HG03064 (cell line): ENCODE results near the gene AOC2.
"Not testable (repeated sequence)": the region's sequence is repeated elsewhere in the genome, so short reads cannot be mapped to it uniquely, and the experiment has no call there.

ENCODE experiments used
- ATAC-seq: cut with Tn5 transposase; IDR thresholded peaks from one replicate; pipeline ENCODE4 v1.9.1; 2021; ENCODE audit warnings: low read depth; ENCODE audit not compliant: unreplicated experiment

Gene AOC2

GRCh38 chr17:42853597-42853967, 9.2 kb downstream of the AOC2 start:
- no peak for ATAC-seq

GRCh38 chr17:42853968-42854790, 9.8 kb downstream of the AOC2 start:
- no peak for ATAC-seq

- ATAC-seq: no peak
These were observed 10.7 kb downstream of the AOC2 start for GRCh38 chr17:42855048-42855596.

DNA sequence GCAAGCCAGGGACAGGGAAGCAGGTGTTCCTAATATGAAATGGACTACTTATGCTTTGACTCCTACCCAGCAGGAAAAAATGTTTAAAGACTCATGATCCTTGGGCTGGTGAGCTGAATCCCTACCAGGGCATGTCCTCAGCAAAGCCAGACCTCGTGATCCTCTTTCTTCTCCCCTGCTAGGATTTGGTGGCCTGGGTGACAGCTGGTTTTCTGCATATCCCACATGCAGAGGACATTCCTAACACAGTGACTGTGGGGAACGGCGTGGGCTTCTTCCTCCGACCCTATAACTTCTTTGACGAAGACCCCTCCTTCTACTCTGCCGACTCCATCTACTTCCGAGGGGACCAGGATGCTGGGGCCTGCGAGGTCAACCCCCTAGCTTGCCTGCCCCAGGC, 11.7 kb downstream of the AOC2 start:
- not testable (repeated sequence) for ATAC-seq

GRCh38 chr17:42856516-42856915, 12.1 kb downstream of the AOC2 start:
- ATAC-seq: not testable (repeated sequence)

- ATAC-seq: no peak
These were observed 13.0 kb downstream of the AOC2 start for GRCh38 chr17:42857389-42857788.

DNA sequence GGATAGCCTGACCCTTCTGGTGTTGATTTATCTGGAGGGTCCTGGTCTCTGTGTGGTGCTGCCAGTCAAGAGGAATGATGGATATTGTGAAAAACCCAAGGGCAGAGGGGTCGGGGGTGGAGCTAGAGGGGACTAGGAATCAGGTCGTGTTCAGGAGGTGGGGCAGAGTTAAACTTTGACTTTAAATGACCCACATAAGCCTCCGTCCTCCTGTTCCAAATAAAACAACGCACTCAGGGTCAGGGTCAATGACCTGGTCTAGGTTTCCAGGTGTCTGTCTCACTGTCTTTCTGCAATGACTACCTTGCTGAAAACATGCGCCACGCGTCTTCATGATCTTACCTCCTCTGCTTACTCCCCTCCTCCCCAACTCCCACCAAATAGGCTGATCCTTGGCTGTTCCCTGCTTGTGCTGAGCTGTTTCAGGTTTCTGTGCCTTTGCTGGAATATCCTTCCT, 21.3 kb downstream of the AOC2 start:
- ATAC-seq: no peak

DNA sequence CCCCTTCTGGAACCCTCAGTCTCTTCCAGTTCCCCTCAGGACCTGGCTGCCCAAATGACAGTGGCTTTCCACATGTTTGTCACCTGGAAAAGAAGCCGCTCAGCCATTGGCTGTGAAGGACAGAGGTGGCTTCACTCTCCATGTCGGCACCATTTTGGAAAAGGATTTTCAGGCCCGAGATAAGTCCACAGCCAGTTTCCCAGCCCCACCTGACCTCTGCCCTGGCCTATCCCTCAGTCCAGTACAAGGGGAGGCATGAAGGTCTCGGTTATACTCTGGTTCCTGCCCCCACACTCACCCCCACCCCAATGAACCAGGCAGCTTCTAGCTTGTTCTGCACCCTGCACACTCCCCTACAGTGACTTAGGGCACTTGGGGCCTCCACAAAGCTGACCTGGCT, 21.8 kb downstream of the AOC2 start:
- ATAC-seq: no peak

DNA sequence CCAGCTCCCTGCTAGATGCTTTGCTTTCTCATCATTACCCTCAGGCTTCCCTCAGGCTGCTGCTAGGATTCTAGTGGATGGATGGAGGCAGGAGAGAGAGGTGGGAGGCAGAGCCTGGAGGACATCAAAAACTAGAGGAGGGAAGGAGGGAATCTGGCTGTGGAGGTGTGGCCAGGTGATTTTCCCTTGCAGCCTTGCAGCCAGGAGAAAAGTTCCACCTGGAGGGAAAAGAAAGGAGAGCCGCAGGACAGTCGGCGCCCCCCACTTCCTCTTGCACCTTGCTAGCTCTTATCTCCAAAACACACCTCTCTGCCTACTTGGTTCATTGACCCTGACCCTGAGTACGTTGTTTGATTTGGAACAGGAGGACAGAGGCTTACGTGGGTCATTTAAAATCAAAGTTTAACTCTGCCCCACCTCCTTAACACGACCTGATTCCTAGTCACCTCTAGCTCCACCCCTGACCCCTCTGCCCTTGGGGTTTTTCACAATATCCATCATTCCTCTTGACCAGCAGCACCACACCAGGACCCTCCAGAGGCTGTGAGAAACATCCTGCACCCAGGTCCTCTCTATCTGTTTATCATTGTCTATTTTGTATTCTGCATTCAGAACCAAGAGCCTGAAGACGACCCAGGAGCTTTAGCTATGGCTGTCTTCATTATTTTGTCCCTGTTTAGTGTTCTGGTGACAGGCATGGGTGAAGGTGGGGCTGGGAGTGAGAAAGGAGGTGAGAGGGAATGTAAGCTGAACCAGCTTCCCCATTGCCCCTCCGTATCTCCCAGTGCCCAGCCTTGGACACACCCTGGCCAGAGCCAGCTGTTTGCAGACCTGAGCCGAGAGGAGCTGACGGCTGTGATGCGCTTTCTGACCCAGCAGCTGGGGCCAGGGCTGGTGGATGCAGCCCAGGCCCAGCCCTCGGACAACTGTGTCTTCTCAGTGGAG, 22.5 kb downstream of the AOC2 start:
- ATAC-seq: no peak

DNA sequence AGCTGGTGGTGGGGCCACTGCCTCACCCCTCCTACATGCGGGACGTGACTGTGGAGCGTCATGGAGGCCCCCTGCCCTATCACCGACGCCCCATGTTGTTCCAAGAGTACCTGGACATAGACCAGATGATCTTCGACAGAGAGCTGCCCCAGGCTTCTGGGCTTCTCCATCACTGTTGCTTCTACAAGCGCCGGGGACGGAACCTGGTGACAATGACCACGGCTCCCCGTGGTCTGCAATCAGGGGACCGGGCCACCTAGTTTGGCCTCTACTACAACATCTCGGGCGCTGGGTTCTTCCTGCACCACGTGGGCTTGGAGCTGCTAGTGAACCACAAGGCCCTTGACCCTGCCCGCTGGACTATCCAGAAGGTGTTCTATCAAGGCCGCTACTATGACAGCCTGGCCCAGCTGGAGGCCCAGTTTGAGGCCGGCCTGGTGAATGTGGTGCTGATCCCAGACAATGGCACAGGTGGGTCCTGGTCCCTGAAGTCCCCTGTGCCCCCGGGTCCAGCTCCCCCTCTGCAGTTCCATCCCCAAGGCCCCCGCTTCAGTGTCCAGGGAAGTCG, 23.4 kb downstream of the AOC2 start:
- not testable (repeated sequence) for ATAC-seq

DNA sequence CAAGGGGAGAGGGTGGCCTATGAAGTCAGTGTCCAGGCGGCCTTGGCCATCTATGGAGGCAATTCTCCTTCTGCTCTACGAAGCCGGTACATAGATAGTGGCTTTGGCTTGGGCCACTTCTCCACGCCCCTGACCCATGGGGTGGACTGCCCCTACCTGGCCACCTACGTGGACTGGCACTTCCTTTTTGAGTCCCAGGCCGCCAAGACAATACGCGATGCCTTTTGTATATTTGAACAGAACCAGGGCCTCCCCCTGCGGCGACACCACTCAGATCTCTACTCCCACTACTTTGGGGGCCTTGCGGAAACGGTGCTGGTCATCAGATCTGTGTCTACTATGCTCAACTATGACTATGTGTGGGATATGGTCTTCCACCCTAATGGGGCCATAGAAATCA, 24.0 kb downstream of the AOC2 start:
- ATAC-seq: no peak

DNA sequence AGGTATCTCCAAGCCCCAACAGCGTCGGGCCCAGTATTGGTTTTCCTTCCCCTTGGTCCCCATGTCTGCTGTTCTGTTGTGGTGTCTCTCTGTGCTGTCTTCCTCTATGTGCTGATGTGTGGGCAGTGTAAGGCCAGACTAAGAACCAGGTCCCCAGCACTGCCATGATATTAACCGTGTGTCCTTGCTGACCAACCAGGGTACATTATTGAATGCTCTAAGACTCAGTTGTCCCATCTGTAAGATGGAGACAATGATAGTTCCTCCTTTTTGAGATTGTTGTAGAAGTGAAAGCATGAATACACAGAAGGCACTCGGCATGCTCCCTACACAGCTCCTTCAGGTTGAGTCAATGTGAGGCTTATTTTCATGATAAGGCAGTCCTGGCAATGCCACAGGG, 27.3 kb downstream of the AOC2 start:
- no peak for ATAC-seq

DNA sequence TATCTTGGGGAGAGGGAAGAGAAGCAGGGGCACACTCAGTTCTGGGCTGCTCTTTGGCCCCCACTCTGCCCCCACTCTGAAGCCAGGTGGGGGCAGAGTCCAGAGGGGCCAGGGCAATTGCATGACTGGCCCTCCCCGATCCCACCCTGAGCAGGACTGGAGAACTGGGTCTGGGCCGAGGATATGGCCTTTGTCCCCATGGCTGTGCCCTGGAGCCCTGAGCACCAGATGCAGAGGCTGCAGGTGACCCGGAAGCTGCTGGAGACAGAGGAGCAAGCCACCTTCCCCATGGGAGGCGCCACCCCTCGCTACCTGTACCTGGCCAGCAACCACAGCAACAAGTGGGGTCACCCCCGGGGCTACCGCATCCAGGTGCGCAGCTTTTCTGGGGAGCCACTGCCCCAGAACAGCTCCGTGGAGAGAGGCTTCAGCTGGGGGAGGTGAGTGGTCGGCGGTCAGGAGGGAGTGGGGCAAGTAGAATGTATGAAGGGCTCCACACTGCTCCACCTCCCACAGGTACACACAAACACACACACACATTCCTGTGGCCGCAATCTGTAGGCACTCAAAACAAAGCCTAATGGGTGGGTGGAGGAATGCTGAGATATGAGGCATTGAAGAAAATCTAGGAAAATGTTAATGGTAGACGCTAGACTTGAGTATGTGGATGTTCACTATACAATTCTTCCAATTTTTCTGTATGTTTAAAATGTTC, 28.0 kb downstream of the AOC2 start:
- no peak for ATAC-seq

GRCh38 chr17:42873315-42873714, 28.9 kb downstream of the AOC2 start:
- no peak for ATAC-seq

GRCh38 chr17:42873932-42874695, 29.7 kb downstream of the AOC2 start:
- not testable (repeated sequence) for ATAC-seq

GRCh38 chr17:42877037-42877436, 32.7 kb downstream of the AOC2 start:
- ATAC-seq: no peak

GRCh38 chr17:42878123-42878880, 33.9 kb downstream of the AOC2 start:
- ATAC-seq: no peak

DNA sequence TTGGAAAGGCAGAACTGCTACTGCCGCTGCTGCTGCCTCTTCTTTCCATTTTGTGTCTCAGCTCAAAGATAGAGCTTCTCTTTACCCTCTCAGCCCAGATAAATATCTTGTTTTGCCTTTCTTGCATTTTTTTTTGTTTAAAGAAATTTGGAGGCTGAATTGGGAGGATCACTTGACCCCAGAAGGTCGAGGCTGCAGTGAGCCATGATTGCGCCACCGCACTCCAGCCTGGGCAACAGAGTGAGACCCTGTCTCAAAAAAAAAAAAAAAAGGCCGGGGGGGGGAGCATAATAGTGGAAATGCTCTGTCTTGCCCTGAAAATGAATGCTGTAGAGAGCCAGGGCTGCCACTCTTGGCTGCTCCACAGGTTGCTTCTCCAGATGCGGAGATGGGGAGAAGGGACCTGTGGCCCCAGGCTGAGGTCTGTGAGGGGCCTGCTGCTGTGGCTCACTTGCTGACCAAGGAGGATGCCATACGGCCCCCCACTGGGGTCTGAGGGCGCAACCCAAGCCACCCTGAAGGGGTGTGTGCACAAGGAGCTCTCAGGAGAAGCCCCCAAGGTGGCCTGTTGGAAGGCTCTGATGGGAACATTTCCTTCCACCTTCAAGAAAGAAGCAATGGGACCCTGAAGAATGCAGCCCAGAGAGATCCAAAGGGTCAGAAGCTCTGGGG, 34.7 kb downstream of the AOC2 start:
- ATAC-seq: no peak
